Right renal cortex interstitium (tissue), 3 donors: ENCODE measurements around the gene PAFAH1B2. TPM values are rescaled to one million over a fixed set of nuclear protein-coding genes. Genes with fewer than 3 reads are reported as not detected.

Source experiments
- DNase-seq, 3 donors: peaks; one replicate each; pipeline ENCODE4 v3.0.0-alpha.2; 2013; ENCODE audit warnings: low read depth in 3 of 3, low spot score in 2 of 3
- polyA plus RNA-seq, 3 donors: library from polyadenylated mRNA; unstranded; fragments of 120-200 nt; gene quantifications; one replicate each; pipeline ENCODE4 v1.2.1, GENCODE V29; 2013; ENCODE audit not compliant: insufficient read length in 3 of 3

Gene PAFAH1B2
- polyA plus RNA-seq, 3 donors = 76.5 to 82.9 (median 81.0) TPM

DNA sequence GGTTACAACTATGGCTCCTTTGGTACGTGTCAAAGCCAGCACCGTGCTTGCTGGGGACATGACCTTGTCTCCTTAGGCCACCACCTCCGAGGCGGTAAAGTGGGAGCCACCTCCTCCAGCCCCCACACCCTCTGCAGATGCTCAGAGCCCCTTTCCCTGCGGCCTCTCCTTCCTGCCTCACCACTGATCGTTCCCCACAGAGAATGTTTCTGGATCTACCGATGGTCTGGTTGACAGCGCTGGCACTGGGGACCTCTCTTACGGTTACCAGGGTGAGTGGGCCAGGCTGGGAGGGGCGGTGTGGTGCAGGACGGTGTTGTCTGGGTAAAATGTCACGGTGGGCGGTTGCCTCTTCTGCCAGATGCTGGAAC, 43.3 kb downstream of the PAFAH1B2 start:
- no peak for DNase-seq

DNA sequence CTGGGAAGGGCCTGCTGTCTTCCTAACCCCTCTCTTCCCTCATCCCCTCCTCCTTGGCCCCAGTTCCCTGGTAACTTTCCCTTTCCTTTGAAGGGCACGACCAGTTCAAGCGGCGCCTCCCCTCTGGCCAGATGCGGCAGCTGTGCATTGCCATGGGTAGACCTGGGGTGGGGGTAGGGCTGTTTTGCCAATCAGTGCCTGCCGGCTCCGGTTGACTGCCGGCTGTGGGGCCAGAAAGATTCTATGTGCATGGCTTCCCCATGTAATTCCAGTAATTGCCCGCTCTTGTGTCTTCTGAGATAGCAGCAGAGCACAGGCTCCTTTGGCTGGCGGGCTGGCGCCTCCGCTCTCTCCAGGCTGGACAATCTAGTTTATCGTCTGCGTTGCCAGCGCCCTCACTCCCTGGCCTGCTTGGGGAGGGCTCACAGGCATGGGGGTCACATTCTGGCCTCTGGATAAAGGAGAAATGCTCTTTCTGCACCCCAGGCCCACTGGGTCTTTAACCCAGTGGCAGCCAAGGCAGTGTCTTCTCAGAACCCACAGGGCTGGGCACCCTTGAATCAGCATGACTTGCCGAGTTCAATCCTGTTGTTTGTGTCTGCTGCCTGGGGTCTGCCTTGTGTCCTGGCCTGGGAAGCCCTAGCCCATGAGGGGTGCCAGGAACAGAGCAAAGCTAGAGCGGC, 43.9 kb downstream of the PAFAH1B2 start:
- DNase-seq = no peak

DNA sequence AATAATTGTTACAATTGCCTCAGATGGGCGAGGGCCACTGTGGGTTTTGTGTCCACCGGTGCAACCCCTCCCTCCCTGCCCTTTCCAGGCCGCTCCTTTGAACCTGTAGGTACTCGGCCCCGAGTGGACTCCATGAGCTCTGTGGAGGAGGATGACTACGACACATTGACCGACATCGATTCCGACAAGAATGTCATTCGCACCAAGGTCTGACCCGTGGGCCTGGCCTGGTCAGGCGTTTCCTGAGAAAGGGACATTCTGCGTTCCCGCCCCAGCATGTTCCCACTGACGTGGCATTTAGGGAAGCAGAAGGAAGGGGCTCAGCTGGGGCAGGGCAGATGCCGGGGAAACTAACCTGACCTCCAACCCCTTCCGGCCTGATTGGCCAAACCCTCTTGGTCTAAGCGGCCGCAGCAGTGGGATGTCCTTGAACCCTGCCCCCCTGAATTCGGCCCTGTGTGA, 44.6 kb downstream of the PAFAH1B2 start:
- no peak for DNase-seq

DNA sequence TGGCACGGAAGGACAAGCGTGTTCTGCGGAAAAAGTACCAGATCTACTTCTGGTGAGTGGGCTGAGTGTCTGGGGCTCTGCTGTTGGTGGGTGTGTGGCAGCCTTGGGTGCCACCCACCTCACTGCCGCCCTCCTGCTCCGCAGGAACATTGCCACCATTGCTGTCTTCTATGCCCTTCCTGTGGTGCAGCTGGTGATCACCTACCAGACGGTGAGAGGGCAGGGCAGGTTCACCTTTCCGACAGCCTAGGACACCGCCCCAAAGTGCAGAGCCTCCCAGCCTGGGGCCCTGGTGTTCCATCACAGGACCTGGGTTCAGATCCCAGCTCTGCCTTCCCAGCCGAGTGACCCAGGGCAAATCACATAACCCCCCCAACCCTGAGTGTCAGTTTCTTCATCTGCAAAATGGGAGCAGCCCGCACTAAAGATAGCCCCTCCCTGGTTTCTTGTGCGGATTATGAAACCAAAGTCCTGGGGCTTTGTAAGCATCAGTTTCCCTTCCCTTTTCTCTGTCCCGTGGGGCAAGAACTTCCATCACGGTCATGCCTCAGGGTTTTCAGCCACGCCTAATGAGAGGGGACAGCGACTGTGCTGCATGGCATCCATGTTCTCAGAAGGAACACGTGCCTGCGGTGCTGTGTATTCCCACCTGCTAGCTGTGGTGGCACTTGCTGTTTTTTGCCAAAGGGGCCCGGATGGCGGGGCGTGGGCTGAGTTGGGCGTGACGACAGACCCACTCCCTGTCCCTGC, 45.3 kb downstream of the PAFAH1B2 start:
- DNase-seq = no peak

DNA sequence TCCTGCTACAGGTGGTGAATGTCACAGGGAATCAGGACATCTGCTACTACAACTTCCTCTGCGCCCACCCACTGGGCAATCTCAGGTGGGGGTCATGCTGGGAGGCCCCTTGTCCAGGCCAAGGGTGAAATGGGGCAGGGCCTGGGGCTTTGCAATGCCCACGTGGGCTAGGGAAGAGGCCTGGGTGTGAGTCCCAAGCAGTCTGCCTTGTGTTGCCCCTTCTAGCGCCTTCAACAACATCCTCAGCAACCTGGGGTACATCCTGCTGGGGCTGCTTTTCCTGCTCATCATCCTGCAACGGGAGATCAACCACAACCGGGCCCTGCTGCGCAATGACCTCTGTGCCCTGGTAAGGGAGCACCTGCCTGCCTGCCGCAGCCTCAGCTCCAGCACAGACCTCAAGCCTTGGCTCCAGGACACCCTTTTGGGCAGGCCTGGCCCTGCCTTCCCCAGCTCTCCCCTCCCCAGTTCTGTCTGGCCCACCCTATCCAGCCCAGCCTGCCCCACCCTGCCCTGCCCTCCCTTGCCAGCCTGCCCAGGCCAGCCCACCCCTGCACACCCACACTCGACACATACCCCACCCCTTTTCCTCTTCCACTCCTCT, 46.0 kb downstream of the PAFAH1B2 start:
- no peak for DNase-seq

DNA sequence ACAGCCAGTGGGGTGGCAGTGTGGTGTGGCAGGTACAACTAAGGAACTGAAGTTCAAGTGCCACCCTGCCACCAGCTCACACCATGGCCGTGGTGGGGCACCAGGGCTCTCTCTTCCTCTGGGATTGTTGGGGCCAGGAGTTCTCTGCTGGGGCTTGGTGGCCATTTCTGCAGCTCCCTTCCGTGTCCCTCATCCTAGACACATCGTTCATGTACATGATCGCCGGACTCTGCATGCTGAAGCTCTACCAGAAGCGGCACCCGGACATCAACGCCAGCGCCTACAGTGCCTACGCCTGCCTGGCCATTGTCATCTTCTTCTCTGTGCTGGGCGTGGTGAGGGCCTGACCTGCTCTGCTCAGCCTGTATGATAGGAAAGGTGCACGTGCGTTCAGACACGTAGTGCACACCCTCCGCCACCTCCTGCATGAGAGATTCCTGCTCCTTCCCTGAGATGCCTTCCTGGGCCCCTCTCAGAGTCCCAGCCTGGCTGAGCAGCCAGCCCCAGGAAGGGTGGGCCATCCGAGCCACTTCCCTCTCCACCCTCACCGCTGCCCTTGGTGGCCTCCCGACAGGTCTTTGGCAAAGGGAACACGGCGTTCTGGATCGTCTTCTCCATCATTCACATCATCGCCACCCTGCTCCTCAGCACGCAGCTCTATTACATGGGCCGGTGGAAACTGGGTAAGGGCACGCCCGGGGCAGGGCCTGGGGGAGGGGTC, 47.8 kb downstream of the PAFAH1B2 start:
- DNase-seq = no peak

DNA sequence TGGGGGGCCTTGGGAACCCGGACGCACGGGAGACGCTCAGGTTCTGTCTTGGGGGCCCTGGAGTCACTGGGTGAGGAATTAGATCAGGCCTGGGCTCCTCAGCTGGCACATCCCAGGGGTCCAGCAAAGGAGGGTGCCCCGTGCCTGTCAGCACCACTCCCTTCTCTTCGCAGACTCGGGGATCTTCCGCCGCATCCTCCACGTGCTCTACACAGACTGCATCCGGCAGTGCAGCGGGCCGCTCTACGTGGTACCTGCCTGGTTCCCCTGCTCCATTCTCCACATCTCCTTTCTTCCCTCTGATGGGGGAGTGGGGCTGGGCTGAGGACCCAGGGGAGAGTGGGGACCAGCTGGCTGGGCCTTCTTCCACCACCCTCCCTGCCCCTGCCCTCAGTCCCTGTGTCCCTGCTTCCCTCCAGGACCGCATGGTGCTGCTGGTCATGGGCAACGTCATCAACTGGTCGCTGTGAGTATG, 48.4 kb downstream of the PAFAH1B2 start:
- no peak for DNase-seq

DNA sequence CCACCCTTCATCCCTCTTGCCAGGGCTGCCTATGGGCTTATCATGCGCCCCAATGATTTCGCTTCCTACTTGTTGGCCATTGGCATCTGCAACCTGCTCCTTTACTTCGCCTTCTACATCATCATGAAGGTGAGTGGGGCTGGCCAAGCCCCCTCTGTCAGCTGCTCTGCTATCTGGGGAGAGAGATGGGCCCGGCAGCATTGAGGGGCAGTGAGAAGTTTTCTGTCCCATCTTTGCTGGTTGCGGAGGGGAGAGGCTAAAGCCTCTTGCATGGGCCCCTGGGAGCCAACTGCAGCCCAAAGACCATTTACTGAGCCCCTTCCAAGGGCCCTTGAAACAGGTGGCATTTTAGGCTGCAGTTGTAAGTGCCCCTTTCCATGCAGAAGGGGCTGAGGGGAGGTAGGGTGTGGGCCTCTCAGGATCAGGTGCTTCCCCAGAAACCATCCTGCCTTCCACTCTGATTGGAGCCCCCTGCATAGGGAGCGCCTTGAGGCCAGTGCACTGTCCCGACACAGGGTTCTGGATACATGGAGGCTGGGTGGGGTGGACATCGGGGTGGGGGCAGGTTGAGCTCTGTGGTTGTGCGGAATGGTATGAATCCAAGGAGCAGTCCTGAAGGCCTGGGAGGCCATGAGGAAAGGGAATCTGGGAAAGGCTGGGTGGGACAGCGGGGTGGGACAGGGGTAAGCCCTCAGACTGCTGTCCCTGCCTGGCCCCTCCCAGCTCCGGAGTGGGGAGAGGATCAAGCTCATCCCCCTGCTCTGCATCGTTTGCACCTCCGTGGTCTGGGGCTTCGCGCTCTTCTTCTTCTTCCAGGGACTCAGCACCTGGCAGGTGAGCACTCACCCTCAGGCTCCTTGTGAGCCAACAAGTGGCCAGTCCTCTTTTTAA, 49.3 kb downstream of the PAFAH1B2 start:
- no peak for DNase-seq

DNA sequence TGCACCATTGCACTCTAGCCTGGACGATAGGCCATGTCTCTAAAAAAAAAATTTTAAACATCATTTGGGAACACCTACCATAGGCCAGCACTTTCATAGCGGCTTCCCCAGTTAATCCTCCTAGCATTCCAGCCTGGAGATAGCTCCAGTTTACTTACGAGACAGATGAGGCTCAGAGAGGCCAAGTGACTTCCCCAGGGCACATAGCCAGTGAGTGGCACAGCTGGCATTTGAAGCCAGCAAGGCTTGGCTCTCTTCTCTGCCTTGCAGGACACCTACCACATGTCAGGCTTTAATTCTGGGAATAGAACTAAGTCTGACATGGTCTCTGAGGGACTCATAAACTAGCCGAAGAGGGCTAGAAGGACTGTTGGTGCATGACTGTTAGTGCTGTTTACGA, 50.2 kb downstream of the PAFAH1B2 start:
- no peak for DNase-seq

DNA sequence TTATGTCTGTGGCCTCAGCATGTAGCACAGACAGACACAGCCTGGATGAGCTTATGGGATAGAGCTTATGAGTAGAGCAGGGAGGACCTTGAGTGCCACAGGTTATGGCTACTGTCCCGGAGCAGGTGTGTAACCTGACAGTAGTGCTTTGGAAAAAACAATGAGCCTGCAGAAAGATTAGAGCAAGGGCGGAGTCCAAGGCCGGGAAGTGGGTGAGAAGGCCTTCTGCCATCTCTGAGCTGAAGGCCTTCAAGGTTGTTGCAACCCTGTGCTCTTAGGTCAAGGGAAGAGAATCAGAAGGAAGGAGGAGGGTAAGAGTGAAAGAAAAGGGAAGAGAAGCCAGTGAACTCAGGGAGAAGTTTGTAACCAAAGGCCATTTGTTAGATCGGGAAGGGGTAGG, 51.2 kb downstream of the PAFAH1B2 start:
- no peak for DNase-seq

DNA sequence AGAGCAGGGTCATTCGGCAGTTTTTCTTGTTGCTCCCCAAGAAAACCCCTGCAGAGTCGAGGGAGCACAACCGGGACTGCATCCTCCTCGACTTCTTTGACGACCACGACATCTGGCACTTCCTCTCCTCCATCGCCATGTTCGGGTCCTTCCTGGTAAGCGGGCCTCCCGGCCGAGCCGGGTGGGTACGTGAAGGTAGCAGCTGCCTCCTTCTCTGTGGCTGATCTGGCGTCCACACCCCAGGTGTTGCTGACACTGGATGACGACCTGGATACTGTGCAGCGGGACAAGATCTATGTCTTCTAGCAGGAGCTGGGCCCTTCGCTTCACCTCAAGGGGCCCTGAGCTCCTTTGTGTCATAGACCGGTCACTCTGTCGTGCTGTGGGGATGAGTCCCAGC, 51.7 kb downstream of the PAFAH1B2 start:
- DNase-seq = no peak

DNA sequence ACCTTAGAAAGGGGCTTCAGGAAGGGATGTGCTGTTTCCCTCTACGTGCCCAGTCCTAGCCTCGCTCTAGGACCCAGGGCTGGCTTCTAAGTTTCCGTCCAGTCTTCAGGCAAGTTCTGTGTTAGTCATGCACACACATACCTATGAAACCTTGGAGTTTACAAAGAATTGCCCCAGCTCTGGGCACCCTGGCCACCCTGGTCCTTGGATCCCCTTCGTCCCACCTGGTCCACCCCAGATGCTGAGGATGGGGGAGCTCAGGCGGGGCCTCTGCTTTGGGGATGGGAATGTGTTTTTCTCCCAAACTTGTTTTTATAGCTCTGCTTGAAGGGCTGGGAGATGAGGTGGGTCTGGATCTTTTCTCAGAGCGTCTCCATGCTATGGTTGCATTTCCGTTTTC, 52.9 kb downstream of the PAFAH1B2 start:
- DNase-seq = no peak

DNA sequence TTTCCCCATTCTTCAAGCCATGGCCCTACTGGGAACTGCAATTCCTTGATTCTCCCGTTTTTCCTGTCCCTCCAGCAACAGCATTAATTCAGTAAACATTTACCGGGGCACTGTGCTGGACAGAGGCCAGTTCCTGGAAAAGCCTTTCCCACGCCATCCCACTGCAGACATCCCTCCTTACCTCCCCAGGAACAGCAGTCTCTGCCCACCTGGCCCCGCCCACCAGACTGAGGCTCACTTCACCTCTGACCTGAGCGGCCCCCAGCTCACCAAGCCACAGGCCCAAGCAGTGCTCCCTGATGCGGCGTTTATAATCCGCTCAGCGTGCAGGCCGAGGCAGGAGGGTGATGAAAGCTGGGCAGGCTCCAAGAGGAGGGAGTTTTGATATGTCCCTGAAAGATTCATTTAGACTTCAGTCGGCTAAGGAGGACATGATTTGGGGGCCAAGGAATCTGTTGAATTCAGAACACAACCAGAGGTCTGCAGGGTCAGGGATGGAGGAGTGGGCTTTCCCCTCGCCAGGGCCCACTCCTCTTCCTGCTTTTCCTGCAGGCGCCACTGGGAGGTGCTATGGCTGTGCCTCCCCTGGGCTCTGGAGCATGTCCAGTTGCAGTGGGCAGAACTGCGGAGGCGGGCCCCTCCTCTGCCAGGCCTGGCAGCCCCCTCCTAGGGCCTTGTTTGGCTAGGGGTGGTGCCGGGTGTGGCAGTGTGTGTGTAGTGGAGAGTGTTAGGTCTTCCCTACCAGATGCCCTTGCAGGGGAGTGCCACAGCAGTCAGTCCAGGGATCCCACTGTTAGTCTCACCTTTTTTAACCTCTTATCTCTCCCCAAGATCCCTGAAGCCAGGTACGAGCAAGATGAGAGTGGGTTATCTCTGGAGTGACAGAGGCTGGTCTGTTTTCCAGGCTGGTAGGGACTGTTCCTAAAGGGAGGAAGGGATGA, 53.7 kb downstream of the PAFAH1B2 start:
- DNase-seq = no peak

DNA sequence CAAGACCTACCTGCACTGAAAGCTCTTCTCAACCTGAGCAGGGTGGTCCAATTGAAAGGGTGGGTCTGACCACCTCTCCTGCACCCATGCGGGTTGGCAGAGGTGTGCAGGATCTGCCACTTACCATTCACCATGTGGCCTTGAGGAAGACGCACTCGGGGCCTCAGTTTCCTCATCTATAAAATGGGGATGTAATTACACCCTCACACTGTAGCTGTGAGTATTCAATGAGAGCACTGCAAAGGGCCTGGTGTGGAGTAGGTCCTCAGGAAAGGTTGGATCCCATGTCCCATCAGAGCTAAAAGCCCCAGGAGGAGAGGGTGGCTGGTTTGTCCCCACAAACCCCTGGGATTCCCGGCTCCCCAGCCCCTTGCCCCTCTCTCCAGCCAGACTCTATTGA, 54.5 kb downstream of the PAFAH1B2 start:
- DNase-seq = no peak

DNA sequence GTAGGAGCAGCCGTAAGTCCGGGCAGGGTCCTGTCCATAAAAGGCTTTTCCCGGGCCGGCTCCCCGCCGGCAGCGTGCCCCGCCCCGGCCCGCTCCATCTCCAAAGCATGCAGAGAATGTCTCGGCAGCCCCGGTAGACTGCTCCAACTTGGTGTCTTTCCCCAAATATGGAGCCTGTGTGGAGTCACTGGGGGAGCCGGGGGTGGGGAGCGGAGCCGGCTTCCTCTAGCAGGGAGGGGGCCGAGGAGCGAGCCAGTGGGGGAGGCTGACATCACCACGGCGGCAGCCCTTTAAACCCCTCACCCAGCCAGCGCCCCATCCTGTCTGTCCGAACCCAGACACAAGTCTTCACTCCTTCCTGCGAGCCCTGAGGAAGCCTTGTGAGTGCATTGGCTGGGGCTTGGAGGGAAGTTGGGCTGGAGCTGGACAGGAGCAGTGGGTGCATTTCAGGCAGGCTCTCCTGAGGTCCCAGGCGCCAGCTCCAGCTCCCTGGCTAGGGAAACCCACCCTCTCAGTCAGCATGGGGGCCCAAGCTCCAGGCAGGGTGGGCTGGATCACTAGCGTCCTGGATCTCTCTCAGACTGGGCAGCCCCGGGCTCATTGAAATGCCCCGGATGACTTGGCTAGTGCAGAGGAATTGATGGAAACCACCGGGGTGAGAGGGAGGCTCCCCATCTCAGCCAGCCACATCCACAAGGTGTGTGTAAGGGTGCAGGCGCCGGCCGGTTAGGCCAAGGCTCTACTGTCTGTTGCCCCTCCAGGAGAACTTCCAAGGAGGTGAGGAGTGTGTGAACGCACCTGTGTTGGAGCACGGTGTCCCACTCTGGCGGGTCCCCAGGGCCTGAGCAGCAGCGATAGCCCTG, 55.2 kb downstream of the PAFAH1B2 start, which contains the start of gene TAGLN:
Gene TAGLN, plus strand, starts transcription at position 318 of the 863 bp plus-strand sequence. CDS start 3,644 bp downstream, outside the sequence.
- DNase-seq = no peak

DNA sequence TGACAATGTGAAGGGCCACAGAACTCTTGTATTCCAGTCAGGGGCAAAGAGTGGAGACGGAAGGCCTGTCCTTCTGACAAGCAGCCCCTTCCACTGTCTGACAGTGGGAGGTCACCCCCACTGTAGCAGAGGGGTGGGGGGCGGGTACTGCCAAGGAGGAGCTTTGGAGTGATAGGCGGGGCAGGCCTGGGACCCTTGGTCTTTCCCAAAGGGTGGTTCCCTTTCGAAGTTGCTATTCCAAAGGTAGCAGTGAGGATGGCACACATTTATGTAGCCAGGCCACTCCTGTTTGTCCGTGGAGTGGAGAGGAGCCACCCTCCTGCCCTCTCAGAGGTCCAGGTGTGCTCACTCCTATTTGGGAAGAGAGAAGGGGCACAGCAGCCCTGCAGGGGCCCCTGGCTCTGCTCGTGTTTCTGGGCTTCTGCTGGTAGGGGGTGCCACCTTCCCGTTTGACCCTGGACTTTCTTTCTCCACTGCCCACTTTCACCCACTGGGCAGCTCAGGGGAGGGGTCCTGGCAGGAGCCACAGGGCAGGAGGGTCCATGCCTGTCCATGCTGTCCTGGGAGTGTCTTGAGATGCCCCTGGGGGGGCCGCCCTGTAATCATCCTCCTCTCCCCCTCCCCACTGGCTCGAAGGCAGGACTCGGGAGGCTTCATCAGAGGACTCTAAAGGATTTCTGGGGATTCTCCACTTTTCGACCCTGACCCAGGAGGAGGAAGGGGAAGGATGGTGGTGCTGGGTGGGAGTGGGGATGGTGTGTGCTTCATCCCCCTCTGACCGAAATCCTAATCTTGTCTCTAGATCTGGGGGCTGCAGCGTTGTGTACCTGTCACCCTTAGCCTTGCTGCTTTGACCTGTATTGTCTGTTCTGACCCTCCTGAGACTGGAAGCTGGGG, 56.1 kb downstream of the PAFAH1B2 start:
- DNase-seq = no peak
